SIG-M5 treated with dmso at 0.1 percent for 504 hours (cell line): ENCODE data around the gene CMTM2.
"Not testable (repeated sequence)": the region's sequence is repeated elsewhere in the genome, so short reads cannot be mapped to it uniquely, and the experiment has no call there.

Experiments used
- DNase-seq: peaks from one replicate; lab custom pipeline; 2025; ENCODE audit not compliant: unreplicated experiment; lab: John Stamatoyannopoulos, UW

Gene CMTM2

GRCh38 chr16:66581246-66581952 is 2.1 kb downstream of the CMTM2 start:
- no peak for DNase-seq

DNA sequence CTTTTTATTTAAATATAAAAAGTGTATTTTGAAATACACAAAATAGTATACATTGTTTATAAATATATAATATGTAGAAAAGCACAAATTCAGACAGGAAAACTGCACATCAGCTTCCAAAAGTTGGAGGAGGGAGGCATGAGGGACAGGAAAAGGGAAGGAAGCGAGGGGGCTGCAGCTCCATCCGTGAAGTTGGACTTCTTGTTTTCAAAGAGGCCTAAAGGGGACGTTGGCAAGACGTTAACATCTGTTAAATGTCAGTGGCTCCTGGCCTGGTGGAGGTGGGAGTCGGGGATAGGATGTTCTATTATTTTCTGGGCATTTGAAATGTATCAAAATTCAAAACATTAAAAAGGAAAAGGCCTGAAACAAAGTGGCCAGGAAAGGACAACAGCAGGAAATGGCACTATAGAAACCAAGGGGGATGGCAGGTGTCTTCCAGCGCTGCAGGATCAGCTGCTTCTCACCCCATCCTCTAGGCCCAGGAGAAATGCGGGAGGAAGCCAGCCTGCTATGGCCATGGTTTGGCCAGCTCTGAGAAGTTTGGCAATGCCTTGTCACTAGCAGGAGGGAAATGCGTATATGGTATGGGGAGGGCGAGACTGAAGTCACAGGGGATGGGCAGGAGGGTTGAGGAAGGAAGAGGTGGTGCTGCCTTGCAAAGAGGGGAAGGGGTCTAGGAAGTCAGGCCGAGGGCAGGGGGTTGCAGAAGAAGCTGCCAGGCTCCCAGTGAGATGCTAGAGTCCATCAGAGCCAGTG is 6.4 kb downstream of the CMTM2 start:
- no peak for DNase-seq

DNA sequence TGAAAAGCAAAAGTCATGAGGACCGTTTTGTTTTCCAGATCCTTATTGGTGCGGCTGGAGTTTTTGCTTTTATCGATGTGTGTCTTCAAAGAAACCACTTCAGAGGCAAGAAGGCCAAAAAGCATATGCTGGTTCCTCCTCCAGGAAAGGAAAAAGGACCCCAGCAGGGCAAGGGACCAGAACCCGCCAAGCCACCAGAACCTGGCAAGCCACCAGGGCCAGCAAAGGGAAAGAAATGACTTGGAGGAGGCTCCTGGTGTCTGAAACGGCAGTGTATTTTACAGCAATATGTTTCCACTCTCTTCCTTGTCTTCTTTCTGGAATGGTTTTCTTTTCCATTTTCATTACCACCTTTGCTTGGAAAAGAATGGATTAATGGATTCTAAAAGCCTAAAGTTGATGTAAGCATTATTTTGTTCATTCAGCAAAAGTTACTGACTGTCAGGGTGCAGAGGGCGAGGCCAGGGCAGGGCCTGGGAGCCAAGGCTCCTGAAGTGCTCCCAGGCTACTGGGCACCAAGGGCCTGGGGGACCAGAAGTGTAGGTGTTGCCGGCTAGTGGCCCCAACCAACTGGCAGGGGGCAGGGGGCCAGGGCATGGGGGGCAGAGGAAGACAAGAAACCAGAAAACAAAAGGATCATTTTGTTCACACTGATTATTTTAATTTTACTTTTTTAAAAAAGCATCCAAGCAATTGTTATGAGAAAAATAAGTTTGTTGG is 8.8 kb downstream of the CMTM2 start:
- no peak for DNase-seq

DNA sequence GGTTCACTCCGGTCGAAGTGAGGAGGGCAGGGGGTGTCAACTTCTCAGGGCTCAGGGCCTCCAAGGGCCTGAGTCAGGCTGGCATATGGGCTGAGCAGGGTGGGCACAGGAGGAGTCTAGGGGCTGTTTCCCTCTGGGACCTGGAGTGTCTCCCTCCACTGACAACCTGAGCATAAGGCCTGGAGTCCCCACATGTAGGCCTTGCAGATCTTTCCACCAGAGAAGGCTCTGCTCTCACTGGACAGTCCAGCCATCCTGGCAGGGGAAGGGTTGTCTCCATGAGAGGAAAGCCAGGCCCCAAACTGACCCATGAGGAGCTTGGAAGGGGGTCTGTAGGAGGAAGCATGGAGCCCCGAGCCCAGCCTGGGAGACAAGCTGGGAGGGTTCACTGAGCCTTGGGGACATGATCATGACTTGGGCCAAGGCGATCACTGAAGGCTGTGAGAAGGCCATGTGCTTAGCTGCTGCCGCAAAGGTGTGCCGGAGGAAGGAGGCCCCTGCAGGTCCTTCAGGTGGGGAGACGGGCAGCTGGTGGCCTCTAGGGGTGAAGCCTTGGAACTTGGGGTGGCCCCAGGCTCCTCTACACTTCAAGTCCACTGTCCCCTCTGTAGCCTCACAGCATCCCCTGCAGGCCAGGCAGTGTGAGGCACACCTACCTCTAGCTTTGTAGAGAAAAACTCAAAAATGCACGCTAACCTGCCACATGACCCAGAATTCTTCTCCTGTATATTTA is 9.9 kb downstream of the CMTM2 start:
- no peak for DNase-seq

DNA sequence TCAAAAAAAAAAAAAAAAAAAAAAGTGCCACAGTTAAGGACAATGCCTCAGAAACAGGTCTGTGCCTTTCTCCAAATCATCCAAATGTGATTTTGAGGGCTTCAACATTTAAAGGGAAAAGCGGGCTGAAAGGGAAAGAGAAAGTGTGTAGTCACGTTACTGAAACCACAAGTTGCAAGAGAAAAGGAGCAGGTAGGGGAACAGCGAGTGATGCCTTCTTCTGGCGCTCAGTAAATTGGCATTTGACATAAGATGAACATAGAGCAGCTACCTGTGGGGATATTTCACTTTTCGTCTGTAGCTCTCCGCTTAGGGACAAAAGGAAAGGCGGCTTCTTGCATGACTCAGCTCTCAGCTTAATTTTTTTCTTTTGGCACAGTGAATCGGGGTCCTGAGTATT is 11.1 kb downstream of the CMTM2 start:
- no peak for DNase-seq

DNA sequence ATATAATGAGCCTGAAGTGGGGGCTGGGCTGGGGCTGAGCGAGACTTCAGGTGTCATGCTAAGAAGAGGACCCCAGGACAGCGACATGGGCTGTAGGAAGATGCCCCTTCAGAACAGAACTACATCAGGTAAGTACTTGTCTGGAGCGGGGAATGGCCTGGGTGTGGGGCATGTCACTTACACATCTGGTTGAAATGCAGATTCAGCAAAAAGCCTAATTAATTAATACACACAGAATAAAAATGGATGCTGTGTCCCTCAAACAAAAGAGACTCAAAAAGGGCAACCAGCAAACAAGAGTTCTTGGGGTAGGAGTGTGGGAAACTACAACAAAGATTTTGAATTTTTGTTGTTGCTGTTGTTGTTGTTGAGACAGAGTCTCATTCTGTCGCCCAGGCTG is 11.8 kb downstream of the CMTM2 start:
- no peak for DNase-seq

DNA sequence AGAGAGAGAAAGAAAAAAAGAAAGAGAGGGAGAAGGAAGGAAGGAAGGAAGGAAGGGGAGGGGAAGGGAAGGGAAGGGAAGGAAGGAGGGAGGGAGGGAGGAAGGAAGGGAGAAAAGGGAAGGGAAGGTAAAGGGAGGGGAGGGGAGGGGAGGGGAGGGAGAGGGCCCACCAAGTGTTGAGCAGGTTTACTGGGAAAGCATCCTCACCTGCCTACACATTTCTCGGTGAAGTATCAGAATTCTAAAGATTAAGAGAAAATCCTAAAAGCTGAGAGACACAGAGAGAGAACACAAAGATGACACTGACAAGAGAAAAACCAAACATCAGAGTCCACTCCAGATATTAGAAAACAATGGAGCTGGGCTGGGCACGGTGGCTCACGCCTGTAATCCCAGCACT is 13.0 kb downstream of the CMTM2 start:
- no peak for DNase-seq

DNA sequence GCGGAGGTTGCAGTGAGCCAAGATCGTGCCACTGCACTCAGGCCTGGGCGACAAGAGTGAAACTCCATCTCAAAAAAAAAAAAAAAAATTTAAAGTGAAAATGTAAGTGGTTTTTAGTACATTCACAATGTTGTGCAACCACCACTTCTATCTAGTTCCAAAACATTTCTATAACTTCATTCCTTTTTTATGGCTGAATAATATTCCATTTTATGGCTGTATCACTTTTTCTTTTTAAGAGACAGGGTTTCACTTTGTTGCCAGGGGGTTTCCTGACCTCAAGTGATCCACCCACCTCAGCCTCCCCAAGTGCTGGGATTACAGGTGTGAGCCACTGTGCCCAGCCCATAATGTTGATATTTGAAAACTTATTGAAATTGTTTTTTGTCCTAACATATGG is 13.6 kb downstream of the CMTM2 start:
- no peak for DNase-seq

DNA sequence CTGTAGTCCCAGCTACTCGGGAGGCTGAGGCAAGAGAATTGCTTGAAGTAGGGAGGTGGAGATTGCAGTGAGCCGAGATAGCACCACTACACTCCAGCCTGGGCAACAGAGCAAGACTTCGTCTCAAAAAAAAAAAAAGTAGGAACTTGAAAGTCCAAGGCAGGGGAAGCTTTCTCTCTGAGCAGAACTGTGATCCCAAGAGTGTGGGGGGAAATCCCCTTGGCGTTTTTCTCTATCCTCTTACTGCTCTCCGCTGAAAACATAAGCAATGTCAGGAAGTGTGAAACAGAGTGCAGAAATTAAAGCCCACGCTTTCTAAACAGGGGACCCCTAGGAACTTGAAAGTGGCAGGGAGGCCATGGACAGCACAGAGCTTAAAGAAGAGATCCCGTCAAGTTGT is 15.5 kb downstream of the CMTM2 start:
- DNase-seq, result no peak

DNA sequence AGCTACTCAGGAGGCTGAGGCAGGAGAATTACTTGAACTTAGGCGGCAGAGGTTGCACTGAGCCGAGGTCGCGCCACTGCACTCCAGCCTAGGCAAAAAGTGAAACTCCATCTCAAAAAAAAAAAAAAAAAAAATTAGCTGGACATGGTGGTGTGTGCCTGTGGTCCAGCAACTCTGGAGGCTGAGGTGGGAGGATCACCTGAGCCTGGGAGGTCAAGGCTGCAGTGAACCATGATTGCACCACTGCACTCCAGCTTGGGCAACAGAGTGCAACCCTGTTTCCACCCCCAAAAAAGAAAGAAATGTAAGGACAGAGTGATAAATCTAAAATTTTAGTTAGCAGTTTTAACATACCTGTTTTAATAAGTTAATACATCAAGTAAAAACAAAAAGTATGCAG is 17.3 kb downstream of the CMTM2 start:
- not testable (repeated sequence) for DNase-seq

GRCh38 chr16:66596986-66597848 is 18.0 kb downstream of the CMTM2 start:
- no peak for DNase-seq

DNA sequence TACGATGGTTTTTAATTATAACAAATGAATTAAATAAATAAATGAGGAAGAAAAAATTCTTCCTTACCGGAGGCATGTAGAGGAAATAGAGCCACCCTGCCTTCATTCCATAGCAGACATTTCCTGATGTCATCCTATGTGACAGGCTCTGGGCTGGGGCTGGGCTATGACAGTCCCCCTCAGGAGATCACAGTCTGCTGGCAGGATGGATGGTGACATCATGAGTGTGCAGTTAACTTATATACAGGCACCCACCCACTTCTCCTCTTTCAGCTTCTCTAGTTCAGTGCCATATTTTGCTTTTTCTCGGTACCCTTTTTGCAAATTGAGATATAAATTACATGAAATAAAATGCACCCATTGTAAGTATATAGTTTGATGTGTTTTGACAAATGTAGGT is 18.8 kb downstream of the CMTM2 start:
- DNase-seq, result no peak

DNA sequence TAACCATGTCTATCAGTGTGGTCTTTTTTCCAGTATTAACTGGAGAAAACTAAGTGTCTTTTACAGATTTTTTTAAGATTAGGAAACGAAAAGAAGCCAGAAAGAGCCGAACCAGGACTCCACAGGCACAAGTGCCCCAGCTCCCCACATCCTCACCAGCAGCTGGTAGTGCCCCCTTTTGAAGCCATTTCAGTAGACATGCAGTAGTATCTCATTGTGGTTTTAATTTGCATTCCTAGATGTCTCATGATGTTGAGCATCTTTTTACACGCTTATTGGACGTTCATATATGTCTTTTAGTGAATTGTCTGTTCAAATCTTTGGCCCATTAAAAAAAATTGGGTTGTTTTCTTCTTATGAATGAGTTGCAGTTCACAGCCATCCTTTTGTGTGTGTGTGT is 20.5 kb downstream of the CMTM2 start:
- no peak for DNase-seq

DNA sequence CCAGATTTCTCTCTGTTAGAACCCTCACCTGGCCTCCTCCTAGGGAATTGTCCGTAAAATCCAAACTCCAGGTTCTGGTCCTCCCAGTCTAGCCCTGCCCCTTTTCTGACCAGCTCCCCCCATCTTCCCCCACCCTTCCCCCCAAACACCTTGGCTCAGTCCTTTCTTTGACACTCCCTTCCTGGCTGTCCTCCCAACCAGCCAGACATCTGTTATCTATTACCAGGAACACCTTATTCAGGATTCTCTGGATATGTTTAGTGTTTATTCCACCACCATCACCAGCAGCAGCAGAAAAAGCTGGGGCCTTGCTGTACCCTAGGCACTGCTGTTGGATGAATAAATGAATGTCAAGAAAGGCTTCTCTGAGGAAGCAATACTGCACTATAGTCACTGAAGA is 21.2 kb downstream of the CMTM2 start:
- DNase-seq, result no peak

DNA sequence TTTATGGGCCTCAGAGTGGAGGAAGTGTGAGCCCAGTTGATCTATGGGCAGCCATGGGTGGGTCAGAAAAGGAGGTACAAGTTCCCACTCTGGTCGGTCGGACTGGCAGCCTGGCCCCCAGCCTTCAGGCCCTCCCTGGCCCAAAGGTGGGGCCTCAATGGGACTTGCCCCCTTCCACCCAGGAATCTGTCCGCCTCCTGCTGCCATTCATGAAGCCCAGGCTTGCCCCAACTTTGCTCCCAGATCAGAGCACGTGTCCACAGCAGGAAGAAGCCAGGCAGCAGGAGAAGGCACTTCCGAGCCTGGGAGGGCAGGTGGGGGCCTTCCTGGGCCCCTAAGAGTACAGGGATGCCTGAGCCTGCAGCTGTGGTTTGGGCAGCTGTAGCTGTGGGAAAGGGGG is 22.2 kb downstream of the CMTM2 start:
- no peak for DNase-seq

DNA sequence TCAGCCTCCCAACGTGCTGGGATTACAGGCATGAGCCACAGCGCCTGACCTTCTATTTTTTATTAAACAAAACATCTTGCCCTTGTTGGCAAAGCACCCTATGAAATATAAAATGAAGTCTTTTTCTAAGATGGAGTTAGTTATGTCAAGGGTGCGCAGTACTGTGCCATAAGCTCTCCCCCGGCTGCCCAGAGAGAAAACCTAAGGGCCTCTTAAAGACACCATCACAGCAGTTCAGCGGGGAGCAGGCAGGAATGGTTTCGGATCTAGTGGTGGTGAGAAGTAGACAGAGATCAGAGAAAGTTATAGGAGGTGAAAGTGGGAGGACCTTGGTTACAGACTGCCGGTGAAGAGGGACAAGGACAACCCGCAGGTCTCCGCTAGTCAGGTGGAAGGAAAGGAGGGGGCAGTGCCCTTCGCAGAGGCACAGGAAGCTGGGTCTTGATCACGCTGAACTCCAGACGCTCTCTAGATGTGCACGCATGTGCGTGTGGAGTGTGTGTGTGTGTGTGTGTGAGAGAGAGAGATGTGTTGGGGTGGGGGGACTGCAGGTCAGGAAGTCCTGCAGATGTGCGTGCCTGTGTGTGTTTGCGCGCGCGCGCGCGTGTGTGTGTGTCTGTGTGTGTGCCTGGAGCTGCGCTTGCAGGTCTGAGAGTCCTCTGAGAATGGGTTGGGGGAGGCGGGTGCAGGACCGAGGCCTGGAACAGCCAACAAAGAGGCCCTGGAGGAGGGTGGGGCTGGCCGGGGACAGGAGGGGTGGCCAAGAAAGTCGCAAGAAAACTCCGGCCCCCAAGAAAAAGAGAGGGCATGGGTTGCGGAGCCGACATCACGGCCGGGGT is 24.5 kb downstream of the CMTM2 start:
- peak; percentile 39 for DNase-seq

DNA sequence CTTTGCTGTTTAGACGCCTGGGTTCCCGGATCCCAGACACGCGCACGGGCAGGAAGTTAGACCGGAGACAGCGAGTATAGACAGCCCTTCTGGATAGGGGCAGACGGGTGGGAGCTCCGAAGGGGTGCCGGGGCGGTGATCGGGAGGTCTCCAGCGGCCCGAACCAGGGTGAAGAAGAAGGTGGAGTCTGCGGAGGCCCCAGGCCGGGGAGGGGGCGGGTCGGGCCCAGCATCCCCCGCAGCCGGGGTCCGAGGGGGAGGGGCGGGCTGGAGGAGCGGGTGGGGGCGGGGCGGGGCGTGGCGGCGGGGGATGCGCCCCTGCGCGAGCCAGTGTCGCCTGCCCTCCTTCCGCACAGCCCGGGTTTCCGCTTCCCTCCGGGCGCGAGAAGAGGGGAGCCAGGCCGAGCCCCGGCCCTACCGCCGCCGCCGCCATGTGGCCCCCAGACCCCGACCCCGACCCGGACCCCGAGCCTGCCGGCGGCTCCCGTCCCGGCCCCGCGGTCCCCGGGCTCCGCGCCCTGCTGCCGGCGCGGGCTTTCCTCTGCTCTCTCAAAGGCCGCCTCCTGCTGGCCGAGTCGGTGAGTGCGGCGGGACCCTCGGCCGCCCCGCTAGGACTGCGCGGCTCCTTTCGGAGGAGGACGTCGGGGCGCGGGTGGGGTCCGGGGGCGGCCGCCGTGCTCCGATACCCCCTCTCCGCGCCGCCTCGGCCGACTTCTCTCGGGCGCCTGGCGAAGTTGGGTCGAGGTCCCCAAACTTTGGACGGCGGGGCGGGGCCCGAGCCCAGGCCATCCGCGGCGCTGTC is 25.3 kb downstream of the CMTM2 start, which contains the start of gene CMTM3:
Gene CMTM3, plus strand, starts transcription at position 329 of the 801 bp plus-strand sequence. Its CDS starts 102 bp downstream, at position 431.
- peak; percentile 55 for DNase-seq

DNA sequence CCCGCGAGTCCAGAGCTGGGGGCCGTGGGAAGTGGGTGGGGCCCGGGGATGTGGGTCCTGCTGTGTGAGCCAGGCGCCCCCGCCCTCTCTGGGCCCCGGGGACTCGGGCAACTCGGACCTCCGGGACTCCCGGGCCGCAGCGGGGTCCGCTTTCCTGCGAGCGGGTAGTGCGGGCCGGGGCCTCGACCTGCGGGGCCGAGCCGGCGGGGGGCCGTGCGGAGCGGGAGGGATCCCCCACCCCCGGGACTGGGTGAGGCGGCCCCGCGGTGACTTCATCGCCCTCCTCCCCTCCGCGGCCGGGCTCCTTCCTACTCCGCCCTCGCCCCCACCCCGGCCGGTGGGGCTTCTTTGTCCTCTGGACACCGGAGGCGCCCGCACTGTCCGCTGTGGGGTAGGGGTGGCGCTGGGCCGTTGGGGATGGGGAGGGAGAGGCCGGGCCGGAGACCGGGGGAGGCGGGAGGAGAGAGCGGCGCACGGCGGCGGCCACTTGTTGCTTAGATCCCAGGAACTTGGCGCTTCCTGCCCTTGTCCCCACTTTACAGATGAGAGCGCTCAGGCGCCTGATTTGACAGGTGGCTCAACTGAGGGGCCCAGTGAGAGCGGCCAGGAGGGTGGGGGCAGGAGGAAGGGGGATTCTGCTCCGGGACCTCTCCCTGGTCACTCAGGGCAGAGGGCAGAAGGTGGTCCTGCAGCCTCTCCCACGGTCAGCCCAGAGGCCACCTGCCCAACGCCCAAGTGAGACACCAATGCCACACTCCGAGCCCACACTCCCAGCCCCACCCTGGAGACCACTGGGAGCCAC is 26.1 kb downstream of the CMTM2 start:
- DNase-seq, result no peak
